Measurements from ENCODE around the gene ARHGAP23.
"Not testable (repeated sequence)": the region's sequence is repeated elsewhere in the genome, so short reads cannot be mapped to it uniquely, and the experiment has no call there.

- not testable (repeated sequence) for TF ChIP-seq CTCF (conservative IDR thresholded peaks at IDR 0.05); EZH2 (IDR thresholded peaks at IDR 0.05; ENCODE audit: low read depth)
Measured at GRCh38 chr17:38497656-38498055, 69.4 kb downstream of the ARHGAP23 start.
